ENCODE results near the gene LMLN. TPM values are rescaled to one million over a fixed set of nuclear protein-coding genes. Genes with fewer than 3 reads are reported as not detected.
"Not testable (repeated sequence)": the region's sequence is repeated elsewhere in the genome, so short reads cannot be mapped to it uniquely, and the experiment has no call there.

LMLN gene
- total and polyA plus RNA-seq, 12 donors, result 2.0 to 15.2 (median 10.6) TPM

GRCh38 chr3:197926418-197926817, 33.6 kb upstream of the LMLN start:
- TF ChIP-seq CTCF (IDR thresholded peaks at IDR 0.05), result no peak
- Histone ChIP-seq H3K36me3 (peaks cover 0 to 71% (median 0%) of the 10 kb centered on the region in 9 donors), H3K9me3 (no peaks in the 10 kb centered on the region), H3K27me3 (no peaks in the 10 kb centered on the region), H3K4me1 (no peaks in the 10 kb centered on the region), H3K27ac (no peak overlapping the region), H3K4me3 (no peak overlapping the region)
- intact Hi-C loops (cut with DNase I), result no loop called here
- no peak for ATAC-seq
- no peak for DNase-seq
- WGBS, 2 donors, result 68 to 69% methylated on average over 7 of the region's 7 CpGs

- WGBS, 2 donors, result 88% methylated on average over 3 of the region's 3 CpGs
- DNase-seq; H3K4me3 ChIP-seq; intact Hi-C loops (cut with DNase I); H3K27ac ChIP-seq; H3K9me3 ChIP-seq; H3K27me3 ChIP-seq; ATAC-seq; H3K4me1 ChIP-seq: not testable (repeated sequence)
- peaks cover 0 to 65% (median 3%) of the 10 kb centered on the region in 9 donors for H3K36me3 ChIP-seq
Observed at GRCh38 chr3:197927578-197927977, 32.4 kb upstream of the LMLN start.

GRCh38 chr3:197936819-197937384, 23.1 kb upstream of the LMLN start:
- peaks cover 0 to 30% (median 0%) of the 10 kb centered on the region in 9 donors for H3K36me3 ChIP-seq
- WGBS, 2 donors, result 92 to 95% methylated on average over 15 of the region's 15 CpGs
- no peak for TF ChIP-seq CTCF (IDR thresholded peaks at IDR 0.05)
- H3K4me3 ChIP-seq, result no peak overlapping the region
- intact Hi-C loops (cut with DNase I), result no loop called here
- H3K27ac ChIP-seq, result no peak overlapping the region
- no peak for DNase-seq
- no peaks in the 10 kb centered on the region for H3K27me3 ChIP-seq
- H3K9me3 ChIP-seq, result no peaks in the 10 kb centered on the region
- no peak for ATAC-seq
- no peaks in the 10 kb centered on the region for H3K4me1 ChIP-seq

- ATAC-seq (no peak), DNase-seq (no peak)
- no peak overlapping the region for H3K4me3 ChIP-seq
- no peaks in the 10 kb centered on the region for H3K27me3 ChIP-seq
- peaks cover 0 to 31% (median 0%) of the 10 kb centered on the region in 9 donors for H3K36me3 ChIP-seq
- no peak overlapping the region for H3K27ac ChIP-seq
- H3K4me1 ChIP-seq, result no peaks in the 10 kb centered on the region
- WGBS, 2 donors, result 93 to 96% methylated on average over 1 of the region's 1 CpG
- no peaks in the 10 kb centered on the region for H3K9me3 ChIP-seq
- intact Hi-C loops (cut with DNase I), result loop anchor here in 5 of 10 donors (5.0 kb wide), 1 partner anchor 34 kb away; no protein-coding TSS in a partner anchor
- TF ChIP-seq CTCF (IDR thresholded peaks at IDR 0.05), result no peak
Observed at GRCh38 chr3:197940745-197941384, 19.2 kb upstream of the LMLN start.
